Tibial nerve (tissue), 4 donors: Measurements from ENCODE around the gene THEM5. TPM values are rescaled to one million over a fixed set of nuclear protein-coding genes. Genes with fewer than 3 reads are reported as not detected.

Source experiments
- DNase-seq, 2 donors: peaks; one replicate each; pipeline ENCODE4 v3.0.0-alpha.2; 2019; ENCODE audit warnings: low spot score in 2 of 2
- H3K27ac ChIP-seq, 4 donors: fragments of 200-600 bp; sonication (generic) in 3 of 4; one replicate each; pipeline ENCODE4 v1.5.1; 2017 to 2019; ENCODE audit warnings: mild to moderate bottlenecking in 1 of 4
- H3K27me3 ChIP-seq, 2 donors: fragments of 200-600 bp; sonication (generic) in 1 of 2; one replicate each; pipeline versions ENCODE4 v1.5.1 to v1.6.0; 2017 to 2019
- H3K36me3 ChIP-seq, 3 donors: fragments of 200-600 bp; sonication (generic); one replicate each; pipeline ENCODE4 v1.5.1; 2018 to 2019
- H3K4me1 ChIP-seq, 4 donors: fragments of 200-600 bp; sonication (generic) in 3 of 4; one replicate each; pipeline ENCODE4 v1.5.1; 2017 to 2019
- H3K4me3 ChIP-seq, 4 donors: fragments of 200-600 bp; sonication (generic) in 3 of 4; one replicate each; pipeline ENCODE4 v1.5.1; 2017 to 2019; ENCODE audit warnings: mild to moderate bottlenecking in 1 of 4, moderate library complexity in 1 of 4
- H3K9me3 ChIP-seq, 4 donors: fragments of 200-600 bp; sonication (generic) in 3 of 4; one replicate each; pipeline ENCODE4 v1.5.1; 2017 to 2019
- EP300 ChIP-seq, 2 donors: sonication (generic); formaldehyde crosslinking; IDR thresholded peaks; one replicate each; pipeline ENCODE4 v1.6.1; 2017; ENCODE audit warnings: antibody characterized with exemption in 2 of 2, mild to moderate bottlenecking in 1 of 2
- POLR2A ChIP-seq, 2 donors: fragments of 450-650 bp; IDR thresholded peaks; one replicate each; pipeline ENCODE4 v1.6.1; 2017; ENCODE audit warnings: antibody characterized with exemption in 2 of 2, mild to moderate bottlenecking in 2 of 2, moderate library complexity in 2 of 2
- WGBS, 2 donors: methylation state at CpG; one replicate each; pipeline ENCODE4 v1.1.5; 2018; 5-methylcytosine and 5-hydroxymethylcytosine counted together
- total RNA-seq, 4 donors: library from RNA; depleted of rRNA; stranded (reverse); fragments of >200 nt; gene quantifications; one replicate each; pipeline ENCODE4 v1.1.0, GENCODE V29; 2016
- TF ChIP-seq, protein P1 (sequence below), 5 experiments: fragments of 200-600 bp in 3 of 5; fragments of 450-650 bp in 2 of 5; sonication (generic) in 3 of 5; IDR thresholded peaks; one replicate each; pipeline ENCODE4 v1.5.1; 2016 to 2019; ENCODE audit warnings: antibody characterized with exemption in 5 of 5, mild to moderate bottlenecking in 3 of 5, moderate library complexity in 2 of 5

THEM5 gene
- total RNA-seq, 4 donors from 2014 or later: not detected

DNA sequence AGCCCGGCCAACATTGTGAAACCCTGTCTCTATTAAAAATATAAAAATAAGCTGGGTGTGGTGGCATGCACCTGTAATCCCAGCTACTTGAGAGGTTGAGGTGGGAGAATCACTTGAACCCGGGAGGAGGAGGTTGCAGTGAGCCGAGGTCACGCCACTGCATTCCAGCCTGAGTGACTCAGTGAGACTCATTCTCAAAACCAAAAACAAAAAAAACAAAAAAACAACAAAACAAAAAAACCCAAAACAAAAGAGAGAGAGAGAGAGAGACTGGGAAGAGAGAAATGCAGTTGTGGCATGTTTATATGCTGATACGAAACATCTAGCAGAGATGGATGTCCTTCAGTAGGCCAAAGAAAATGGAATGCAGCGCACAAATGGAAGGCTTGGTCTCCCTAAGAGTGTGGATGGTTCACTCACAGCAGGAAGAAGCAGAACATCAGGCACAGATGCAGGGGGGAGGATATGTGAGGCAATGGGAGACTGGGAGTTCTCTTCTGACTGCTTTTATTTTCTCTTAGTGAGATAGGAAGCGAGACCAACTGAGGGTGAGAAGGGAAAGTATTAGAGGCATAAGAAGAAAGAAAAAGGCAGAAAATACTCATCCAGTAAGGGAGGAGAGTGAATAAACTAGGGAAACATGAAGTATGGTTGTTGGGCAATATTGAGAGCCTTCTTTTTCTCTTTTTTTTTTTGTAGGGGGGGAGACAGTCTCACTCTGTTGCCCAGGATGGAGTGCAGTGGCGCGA, 39.8 kb upstream of the THEM5 start:
- H3K4me1 ChIP-seq: peaks cover 0 to 6% (median 0%) of the 10 kb centered on the region in 4 donors
- no peak overlapping the region for H3K4me3 ChIP-seq
- no peaks in the 10 kb centered on the region for H3K9me3 ChIP-seq
- TF ChIP-seq EP300 (IDR thresholded peaks at IDR 0.05) (no peak), POLR2A (IDR thresholded peaks at IDR 0.05) (no peak)
- TF ChIP-seq, protein P1, sequence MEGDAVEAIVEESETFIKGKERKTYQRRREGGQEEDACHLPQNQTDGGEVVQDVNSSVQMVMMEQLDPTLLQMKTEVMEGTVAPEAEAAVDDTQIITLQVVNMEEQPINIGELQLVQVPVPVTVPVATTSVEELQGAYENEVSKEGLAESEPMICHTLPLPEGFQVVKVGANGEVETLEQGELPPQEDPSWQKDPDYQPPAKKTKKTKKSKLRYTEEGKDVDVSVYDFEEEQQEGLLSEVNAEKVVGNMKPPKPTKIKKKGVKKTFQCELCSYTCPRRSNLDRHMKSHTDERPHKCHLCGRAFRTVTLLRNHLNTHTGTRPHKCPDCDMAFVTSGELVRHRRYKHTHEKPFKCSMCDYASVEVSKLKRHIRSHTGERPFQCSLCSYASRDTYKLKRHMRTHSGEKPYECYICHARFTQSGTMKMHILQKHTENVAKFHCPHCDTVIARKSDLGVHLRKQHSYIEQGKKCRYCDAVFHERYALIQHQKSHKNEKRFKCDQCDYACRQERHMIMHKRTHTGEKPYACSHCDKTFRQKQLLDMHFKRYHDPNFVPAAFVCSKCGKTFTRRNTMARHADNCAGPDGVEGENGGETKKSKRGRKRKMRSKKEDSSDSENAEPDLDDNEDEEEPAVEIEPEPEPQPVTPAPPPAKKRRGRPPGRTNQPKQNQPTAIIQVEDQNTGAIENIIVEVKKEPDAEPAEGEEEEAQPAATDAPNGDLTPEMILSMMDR (IDR thresholded peaks at IDR 0.05): no peak
- H3K36me3 ChIP-seq: peaks cover 0 to 66% (median 2%) of the 10 kb centered on the region in 3 donors
- DNase-seq: no peak
- no peaks in the 10 kb centered on the region for H3K27me3 ChIP-seq
- WGBS, 2 donors: 90 to 94% methylated on average over 9 of the region's 9 CpGs
- no peak overlapping the region for H3K27ac ChIP-seq

DNA sequence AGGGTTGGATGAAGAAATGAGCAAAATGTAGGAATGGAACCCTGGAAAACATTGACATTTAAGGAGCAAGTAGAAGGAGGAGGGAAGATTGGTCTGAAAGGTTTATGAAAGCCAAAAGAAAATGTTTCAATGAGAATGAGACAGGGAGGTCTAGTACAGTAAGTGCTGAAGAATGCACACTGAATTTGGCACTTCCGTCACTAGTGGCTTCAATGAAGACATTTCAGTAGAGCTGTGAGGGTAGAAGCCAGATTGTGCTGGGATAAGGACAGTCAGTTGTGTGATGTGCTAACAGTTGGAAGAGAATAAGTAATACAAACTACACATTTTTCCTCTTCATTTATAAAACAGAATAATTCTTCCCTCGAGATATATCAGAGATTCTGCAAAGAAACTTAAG, 38.7 kb upstream of the THEM5 start:
- 80 to 94% methylated on average over 2 of the region's 2 CpGs for WGBS, 2 donors
- Histone ChIP-seq H3K27me3 (no peaks in the 10 kb centered on the region), H3K9me3 (no peaks in the 10 kb centered on the region), H3K4me1 (no peaks in the 10 kb centered on the region), H3K27ac (no peak overlapping the region), H3K4me3 (no peak overlapping the region), H3K36me3 (peaks cover 0 to 76% (median 2%) of the 10 kb centered on the region in 3 donors)
- TF ChIP-seq, protein P1 (IDR thresholded peaks at IDR 0.05): no peak
- no peak for TF ChIP-seq EP300 (IDR thresholded peaks at IDR 0.05)
- no peak for TF ChIP-seq POLR2A (IDR thresholded peaks at IDR 0.05)
- no peak for DNase-seq

DNA sequence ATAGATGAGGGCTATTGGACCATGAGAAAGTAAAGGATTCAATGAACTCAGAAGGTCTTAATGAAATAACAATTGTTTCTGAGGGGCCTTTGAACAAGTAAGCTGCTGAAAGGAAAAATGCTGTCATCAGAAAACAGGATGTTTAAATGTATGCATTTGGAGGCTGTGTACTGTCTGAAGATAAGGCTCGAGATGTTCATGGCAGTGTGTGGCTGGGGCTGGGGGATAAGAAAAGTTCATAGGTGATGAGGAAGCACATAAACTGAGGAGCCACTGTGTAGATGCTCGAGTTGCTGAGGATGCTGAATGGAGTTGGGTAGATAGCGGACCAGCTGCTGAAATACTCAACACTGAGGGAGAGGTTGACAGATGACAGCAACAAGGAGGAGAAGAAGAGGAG, 38.0 kb upstream of the THEM5 start:
- Histone ChIP-seq H3K27ac (no peak overlapping the region), H3K36me3 (peaks cover 0 to 82% (median 2%) of the 10 kb centered on the region in 3 donors), H3K4me3 (no peak overlapping the region), H3K9me3 (no peaks in the 10 kb centered on the region), H3K4me1 (no peaks in the 10 kb centered on the region), H3K27me3 (no peaks in the 10 kb centered on the region)
- DNase-seq: no peak
- WGBS, 2 donors: 77 to 81% methylated on average over 3 of the region's 3 CpGs
- TF ChIP-seq, protein P1 (IDR thresholded peaks at IDR 0.05): no peak
- no peak for TF ChIP-seq EP300 (IDR thresholded peaks at IDR 0.05)
- TF ChIP-seq POLR2A (IDR thresholded peaks at IDR 0.05): no peak

DNA sequence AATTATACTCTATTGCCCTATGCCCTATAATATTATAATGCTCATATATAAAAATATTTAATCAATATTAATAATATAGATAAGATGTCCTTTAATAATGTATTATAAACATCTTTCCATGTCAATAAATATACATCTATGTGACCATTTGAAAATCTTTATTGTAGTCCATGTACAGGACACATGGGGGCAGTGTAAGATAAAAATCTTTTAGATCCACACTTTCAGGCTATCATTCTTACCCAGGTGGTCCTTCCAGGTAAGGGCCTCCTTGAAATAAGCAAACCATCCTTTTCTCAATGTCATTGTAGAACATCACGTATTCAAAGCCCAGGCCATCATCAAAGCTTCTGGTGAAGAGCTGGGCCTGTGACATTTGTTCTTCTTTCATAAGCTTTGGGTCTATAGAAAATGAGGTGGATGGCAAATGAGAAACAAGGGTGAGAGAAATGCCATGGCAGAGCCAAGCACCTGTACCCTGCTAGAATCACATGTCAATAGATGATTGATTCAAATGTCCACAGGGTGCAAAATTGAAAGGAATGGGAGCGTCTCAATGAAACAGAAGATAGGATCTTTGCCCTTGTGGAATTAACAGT, 35.6 kb upstream of the THEM5 start:
- no peak for DNase-seq
- Histone ChIP-seq H3K4me3 (no peak overlapping the region), H3K27ac (no peak overlapping the region), H3K4me1 (no peaks in the 10 kb centered on the region), H3K27me3 (no peaks in the 10 kb centered on the region), H3K9me3 (no peaks in the 10 kb centered on the region), H3K36me3 (peaks cover 0 to 84% (median 2%) of the 10 kb centered on the region in 3 donors)
- WGBS, 2 donors: 87 to 97% methylated on average over 2 of the region's 2 CpGs
- TF ChIP-seq POLR2A (IDR thresholded peaks at IDR 0.05): no peak
- TF ChIP-seq, protein P1 (IDR thresholded peaks at IDR 0.05): peak in 3 of 5 experiments; percentile 8 to 35 (median 26)

DNA sequence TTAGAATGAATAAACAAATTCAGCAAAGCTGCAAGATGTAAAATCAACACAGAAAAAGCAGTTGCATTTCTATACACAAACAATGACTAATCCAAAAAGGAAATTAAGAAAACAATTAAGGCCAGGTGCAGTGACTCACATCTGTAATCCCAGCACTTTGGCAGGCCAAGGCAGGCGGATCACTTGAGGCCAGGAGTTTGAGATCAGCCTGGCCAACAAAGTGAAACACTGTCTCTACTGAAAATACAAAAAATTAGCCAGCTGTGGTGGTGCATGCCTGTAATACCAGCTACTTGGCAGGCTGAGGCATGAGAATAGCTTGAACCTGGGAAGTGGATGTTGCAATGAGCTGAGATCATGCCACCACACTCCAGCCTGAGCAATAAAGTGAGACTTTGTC, 33.5 kb upstream of the THEM5 start:
- Histone ChIP-seq H3K4me1 (no peaks in the 10 kb centered on the region), H3K27me3 (no peaks in the 10 kb centered on the region), H3K9me3 (no peaks in the 10 kb centered on the region), H3K27ac (no peak overlapping the region), H3K4me3 (no peak overlapping the region), H3K36me3 (peaks cover 0 to 66% (median 0%) of the 10 kb centered on the region in 3 donors)
- no peak for DNase-seq
- TF ChIP-seq, protein P1 (IDR thresholded peaks at IDR 0.05): no peak
- WGBS, 2 donors: 78 to 92% methylated on average over 1 of the region's 1 CpG
